Left ventricle myocardium inferior (tissue), 1 donor: ENCODE results near the gene BTG4. TPM values are rescaled to one million over a fixed set of nuclear protein-coding genes. Genes with fewer than 3 reads are reported as not detected.

ENCODE experiments used
- DNase-seq: peaks from one replicate; pipeline ENCODE4 v3.0.0-alpha.2; 2020
- H3K27ac ChIP-seq: fragments of 200-600 bp; replicated peaks from 2 replicates; pipeline ENCODE4 v1.8.0; 2021
- H3K27me3 ChIP-seq: fragments of 200-600 bp; 2 replicates; pipeline ENCODE4 v1.8.0; 2021; ENCODE audit warnings: low read depth
- H3K36me3 ChIP-seq: fragments of 200-600 bp; 2 replicates; pipeline ENCODE4 v1.8.0; 2021
- H3K4me1 ChIP-seq: fragments of 200-600 bp; 2 replicates; pipeline ENCODE4 v1.8.0; 2021
- H3K4me3 ChIP-seq: fragments of 200-600 bp; 2 replicates; pipeline ENCODE4 v1.8.0; 2021; ENCODE audit warnings: mild to moderate bottlenecking, moderate library complexity
- H3K9me3 ChIP-seq: fragments of 200-600 bp; replicated peaks from 2 replicates; pipeline ENCODE4 v1.8.0; 2021
- CTCF ChIP-seq: fragments of 200-600 bp; IDR thresholded peaks from 2 replicates; pipeline ENCODE4 v1.8.0; 2021; ENCODE audit warnings: antibody characterized with exemption, mild to moderate bottlenecking, borderline replicate concordance
- intact Hi-C: fragments of 100-400 bp; cut with micrococcal nuclease; formaldehyde crosslinking; loops from one replicate; pipeline ENCODE4 v1.11.0; 2022
- microRNA-seq: library from miRNA; unstranded; fragments of <30 nt; microRNA quantifications from one replicate; pipeline ENCODE4 v1.2.0, GENCODE V29; 2020
- total RNA-seq: library from RNA; stranded (reverse); fragmentation: NEBNext Ultra II Directional; extraction: Animal tissue kit (Norgen Biotek cat#: 25700); gene quantifications from one replicate; pipeline ENCODE4 v1.2.1, GENCODE V29; 2021
- donor health status: DM: no; HTN: yes; CAD: no; lungs with severe emphysema.

Gene BTG4
- total RNA-seq, 1 donor from 2014 or later: not detected

GRCh38 chr11:111446404-111447111, 65.6 kb downstream of the BTG4 start:
- Histone ChIP-seq H3K27me3 (peaks cover 15% of the 10 kb centered on the region), H3K9me3 (no peaks in the 10 kb centered on the region), H3K4me3 (no peak overlapping the region), H3K27ac (peak overlapping the region; percentile 57), H3K4me1 (peaks cover 15% of the 10 kb centered on the region), H3K36me3 (no peaks in the 10 kb centered on the region)
- DNase-seq: peak; percentile 59
- peak; percentile 84 for TF ChIP-seq CTCF
- intact Hi-C loops: loop anchor here (2.0 kb wide), 1 partner anchor 164 kb away; no protein-coding TSS in a partner anchor

GRCh38 chr11:111445586-111445985, 66.6 kb downstream of the BTG4 start:
- Histone ChIP-seq H3K4me3 (no peak overlapping the region), H3K27me3 (peaks cover 14% of the 10 kb centered on the region), H3K9me3 (no peaks in the 10 kb centered on the region), H3K27ac (peak overlapping the region; percentile 57), H3K36me3 (no peaks in the 10 kb centered on the region), H3K4me1 (peaks cover 15% of the 10 kb centered on the region)
- TF ChIP-seq CTCF: no peak
- intact Hi-C loops: no loop called here
- DNase-seq: no peak

Small RNA genes lying within 50 kb of the gene (microRNA-seq; reads per million reads assigned to microRNA genes)
- gene MIR34B (4.1 reads per million, percentile 8 among the genes with 10 or more reads in this experiment), gene MIR34C (18.4 reads per million, percentile 37 among the genes with 10 or more reads in this experiment)

Other genes with a start within 250 kb of the BTG4 start
- gene POU2AF3, start 213.8 kb downstream of the BTG4 start, total RNA-seq: 0.38 TPM
- 0.05 TPM for gene POU2AF1, start 133.1 kb downstream of the BTG4 start, total RNA-seq
- not detected for gene HOATZ, start 2.4 kb upstream of the BTG4 start, total RNA-seq
- gene LAYN, start 28.3 kb upstream of the BTG4 start, total RNA-seq: 2.8 TPM
- gene SIK2, start 90.1 kb upstream of the BTG4 start, total RNA-seq: 16.3 TPM